GM23248 (cell line): Measurements from ENCODE around the gene C5orf63.

Source experiments
- EZH2 ChIP-seq: fragments of 200-600 bp; sonication (generic); IDR thresholded peaks from 2 replicates; pipeline ENCODE4 v1.6.1; 2018; ENCODE audit warnings: antibody characterized with exemption, mild to moderate bottlenecking; ENCODE audit not compliant: insufficient read depth, poor library complexity, severe bottlenecking
- EZH2phosphoT487 ChIP-seq: fragments of 200-600 bp; sonication (generic); IDR thresholded peaks from 2 replicates; pipeline ENCODE4 v1.6.1; 2018; ENCODE audit warnings: antibody characterized with exemption, moderate library complexity, mild to moderate bottlenecking, low read depth; ENCODE audit not compliant: insufficient read depth

GRCh38 chr5:127027539-127027938 is 45.8 kb downstream of the C5orf63 start:
- TF ChIP-seq EZH2: no peak
- no peak for TF ChIP-seq EZH2phosphoT487
